ENCODE results near the gene PPIL6.

- TF ChIP-seq CTCF (IDR thresholded peaks at IDR 0.05; ENCODE audit: low read depth, low read length) = no peak
- TF ChIP-seq EZH2phosphoT487 (IDR thresholded peaks at IDR 0.05; ENCODE audit: low read depth) = no peak
Observed at GRCh38 chr6:109452181-109452580, 11.8 kb upstream of the PPIL6 start.

Data from OCI-LY3 (cell line).